ENCODE results near the gene PRSS16.

The PRSS16 gene

DNA sequence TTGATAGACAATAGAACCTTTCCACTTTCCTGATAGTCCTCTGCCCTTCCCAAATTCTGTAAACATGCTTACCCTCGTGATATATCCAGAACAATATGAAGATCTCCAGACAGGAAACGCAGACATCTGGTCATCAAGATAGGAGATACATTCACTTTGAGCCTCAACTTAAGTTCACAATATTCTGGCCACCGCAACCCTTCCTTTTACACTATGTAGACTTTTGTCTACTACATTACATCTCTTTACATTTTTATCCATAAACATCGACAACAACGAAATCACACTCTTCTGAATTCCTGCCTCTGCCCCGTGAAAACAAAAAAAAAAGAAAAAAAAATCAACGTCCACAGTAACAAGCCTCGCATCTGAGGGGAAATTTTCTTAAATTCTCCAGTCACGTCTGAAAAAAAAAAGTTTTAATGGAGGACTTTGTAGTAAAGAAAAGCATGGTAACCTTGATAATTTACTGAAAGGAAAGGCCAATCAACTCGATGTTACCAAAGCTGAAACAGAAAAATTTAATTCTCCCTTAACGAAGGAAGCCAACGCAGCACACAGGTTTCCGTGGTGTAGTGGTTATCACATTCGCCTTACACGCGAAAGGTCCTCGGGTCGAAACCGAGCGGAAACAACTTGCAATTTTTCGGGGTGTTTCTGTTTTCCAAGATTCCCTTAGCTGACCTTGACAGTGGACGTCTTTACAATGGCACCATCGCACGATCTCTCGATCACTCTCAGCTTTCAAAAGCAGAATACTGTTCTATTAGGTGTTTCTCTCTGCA is 42.8 kb downstream of the PRSS16 start:
- TF ChIP-seq, protein P1, sequence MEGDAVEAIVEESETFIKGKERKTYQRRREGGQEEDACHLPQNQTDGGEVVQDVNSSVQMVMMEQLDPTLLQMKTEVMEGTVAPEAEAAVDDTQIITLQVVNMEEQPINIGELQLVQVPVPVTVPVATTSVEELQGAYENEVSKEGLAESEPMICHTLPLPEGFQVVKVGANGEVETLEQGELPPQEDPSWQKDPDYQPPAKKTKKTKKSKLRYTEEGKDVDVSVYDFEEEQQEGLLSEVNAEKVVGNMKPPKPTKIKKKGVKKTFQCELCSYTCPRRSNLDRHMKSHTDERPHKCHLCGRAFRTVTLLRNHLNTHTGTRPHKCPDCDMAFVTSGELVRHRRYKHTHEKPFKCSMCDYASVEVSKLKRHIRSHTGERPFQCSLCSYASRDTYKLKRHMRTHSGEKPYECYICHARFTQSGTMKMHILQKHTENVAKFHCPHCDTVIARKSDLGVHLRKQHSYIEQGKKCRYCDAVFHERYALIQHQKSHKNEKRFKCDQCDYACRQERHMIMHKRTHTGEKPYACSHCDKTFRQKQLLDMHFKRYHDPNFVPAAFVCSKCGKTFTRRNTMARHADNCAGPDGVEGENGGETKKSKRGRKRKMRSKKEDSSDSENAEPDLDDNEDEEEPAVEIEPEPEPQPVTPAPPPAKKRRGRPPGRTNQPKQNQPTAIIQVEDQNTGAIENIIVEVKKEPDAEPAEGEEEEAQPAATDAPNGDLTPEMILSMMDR (IDR thresholded peaks at IDR 0.05; ENCODE audit: low read depth, low read length), result no peak
- Histone ChIP-seq H3K4me3 (ENCODE audit: low read depth, low read length) (no peak overlapping the region), H3K36me3 (no peaks in the 10 kb centered on the region), H3K9me3 (ENCODE audit: severe bottlenecking) (peaks cover 65% of the 10 kb centered on the region), H3K27me3 (ENCODE audit: insufficient read depth, low read depth, severe bottlenecking) (peaks cover 97% of the 10 kb centered on the region), H3K27ac (no peak overlapping the region)
- DNase-seq, result no peak

DNA sequence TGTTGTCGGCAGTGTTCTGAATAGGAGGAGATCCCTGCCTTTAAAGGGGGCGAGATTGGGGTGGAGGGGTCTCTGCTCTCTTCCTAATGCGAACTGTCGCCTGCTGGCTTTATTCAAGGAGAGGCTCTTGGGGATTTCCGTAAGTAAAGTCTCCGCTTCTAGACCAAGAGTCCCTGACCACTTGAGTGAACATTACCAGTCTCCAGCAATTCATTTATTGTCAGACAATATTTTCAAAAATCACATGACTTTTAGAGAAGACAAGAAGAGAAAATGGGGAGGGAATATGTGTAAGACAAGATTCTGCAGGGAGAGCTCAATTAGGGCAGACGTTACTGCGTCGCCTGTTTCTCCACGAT is 43.3 kb downstream of the PRSS16 start:
- TF ChIP-seq, protein P1 (IDR thresholded peaks at IDR 0.05; ENCODE audit: low read depth, low read length), result no peak
- Histone ChIP-seq H3K27me3 (ENCODE audit: insufficient read depth, low read depth, severe bottlenecking) (peaks cover 97% of the 10 kb centered on the region), H3K4me3 (ENCODE audit: low read depth, low read length) (no peak overlapping the region), H3K36me3 (no peaks in the 10 kb centered on the region), H3K27ac (no peak overlapping the region), H3K9me3 (ENCODE audit: severe bottlenecking) (peaks cover 67% of the 10 kb centered on the region)
- DNase-seq, result no peak

DNA sequence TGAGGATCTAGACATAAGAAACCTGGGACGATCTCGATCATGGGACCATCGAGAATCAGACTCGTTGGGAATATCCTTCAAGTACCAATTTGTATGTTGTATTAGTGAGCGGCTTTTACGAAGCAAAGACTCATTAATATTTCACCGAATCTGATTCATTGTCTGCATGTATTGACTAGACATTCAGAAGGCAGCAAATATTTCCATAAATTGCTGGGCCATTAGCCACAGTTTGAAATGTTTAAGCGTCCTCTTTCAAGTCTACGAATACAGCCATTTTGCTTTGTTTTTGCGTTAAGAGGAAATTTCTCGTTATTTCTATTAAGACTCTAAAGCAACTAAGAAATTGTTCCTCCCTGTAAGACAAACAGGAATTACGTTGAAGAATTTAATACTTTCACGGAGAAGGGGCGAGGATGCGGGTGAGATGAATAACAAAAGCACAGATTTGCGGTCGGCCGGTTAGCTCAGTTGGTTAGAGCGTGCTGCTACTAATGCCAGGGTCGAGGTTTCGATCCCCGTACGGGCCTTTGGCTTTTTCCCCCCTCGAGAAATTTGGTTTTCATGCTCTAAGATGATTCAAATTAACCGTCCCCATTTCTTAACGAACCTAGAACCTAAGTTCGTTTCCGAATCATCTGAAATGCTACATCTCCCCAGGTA is 46.1 kb downstream of the PRSS16 start:
- DNase-seq, result no peak
- Histone ChIP-seq H3K27ac (no peak overlapping the region), H3K27me3 (ENCODE audit: insufficient read depth, low read depth, severe bottlenecking) (peaks cover 99% of the 10 kb centered on the region), H3K9me3 (ENCODE audit: severe bottlenecking) (peaks cover 70% of the 10 kb centered on the region), H3K4me3 (ENCODE audit: low read depth, low read length) (no peak overlapping the region), H3K36me3 (no peaks in the 10 kb centered on the region)
- TF ChIP-seq, protein P1 (IDR thresholded peaks at IDR 0.05; ENCODE audit: low read depth, low read length), result no peak

DNA sequence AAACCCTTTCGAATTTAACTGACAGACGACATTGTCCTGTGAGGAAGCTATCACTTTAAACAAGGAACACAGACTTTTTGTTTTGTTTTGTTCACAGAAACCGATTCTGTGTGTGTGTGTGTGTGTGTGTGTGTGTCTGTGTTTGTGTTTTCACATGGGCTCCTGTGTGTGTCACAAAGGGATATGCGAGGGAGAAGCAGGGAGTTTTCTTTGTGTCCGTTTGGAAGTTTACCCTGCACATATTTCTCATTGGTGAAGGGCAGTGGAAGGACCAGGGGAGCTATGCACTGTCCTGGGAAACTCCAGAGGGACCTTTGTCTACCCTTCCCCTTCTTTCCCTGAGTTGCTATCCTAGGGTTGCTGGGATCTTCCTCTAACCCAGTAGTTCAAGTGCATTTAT is 46.9 kb downstream of the PRSS16 start:
- H3K9me3 ChIP-seq (ENCODE audit: severe bottlenecking), result peaks cover 66% of the 10 kb centered on the region
- H3K27me3 ChIP-seq (ENCODE audit: insufficient read depth, low read depth, severe bottlenecking), result peaks cover 99% of the 10 kb centered on the region
- TF ChIP-seq, protein P1 (IDR thresholded peaks at IDR 0.05; ENCODE audit: low read depth, low read length), result no peak

DNA sequence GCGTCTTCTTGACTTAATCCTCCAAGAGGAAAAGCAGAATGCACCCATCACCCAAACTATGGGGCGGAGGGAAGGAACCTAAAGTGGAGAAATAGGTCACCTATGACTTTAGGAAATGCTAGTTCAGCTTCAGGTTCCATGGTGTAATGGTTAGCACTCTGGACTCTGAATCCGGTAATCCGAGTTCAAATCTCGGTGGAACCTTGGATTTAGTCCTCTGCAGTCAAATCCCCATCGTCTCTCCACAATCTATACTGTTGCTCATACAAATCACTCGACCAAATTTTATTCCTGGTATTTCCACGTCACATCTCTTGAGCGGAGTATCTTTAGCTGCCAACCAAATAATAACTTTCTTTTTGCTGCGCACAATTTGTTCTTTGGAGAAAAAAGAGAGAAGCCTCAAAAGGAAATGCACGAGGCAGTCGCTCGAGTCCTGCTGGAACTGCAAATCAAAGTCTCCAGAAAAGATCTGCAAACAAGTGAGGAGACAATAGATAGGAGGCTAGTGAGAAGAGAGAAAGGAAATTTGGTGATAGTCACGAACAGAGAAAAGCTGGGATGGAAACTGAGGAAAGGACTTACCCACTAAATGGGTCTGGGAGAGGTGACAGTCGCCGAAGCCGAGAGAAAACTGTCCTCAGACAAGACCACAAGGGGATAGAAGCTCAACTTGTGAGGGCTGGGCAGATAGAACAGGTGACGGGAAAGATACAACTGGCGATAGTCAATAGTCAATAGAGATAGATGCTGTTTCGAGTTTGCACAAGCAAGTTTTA is 48.0 kb downstream of the PRSS16 start:
- H3K36me3 ChIP-seq, result no peaks in the 10 kb centered on the region
- H3K27ac ChIP-seq, result no peak overlapping the region
- TF ChIP-seq, protein P1 (IDR thresholded peaks at IDR 0.05; ENCODE audit: low read depth, low read length), result no peak
- H3K27me3 ChIP-seq (ENCODE audit: insufficient read depth, low read depth, severe bottlenecking), result peaks cover 99% of the 10 kb centered on the region
- no peak overlapping the region for H3K4me3 ChIP-seq (ENCODE audit: low read depth, low read length)
- no peak for DNase-seq
- H3K9me3 ChIP-seq (ENCODE audit: severe bottlenecking), result peaks cover 63% of the 10 kb centered on the region

More for the DNA sequence above, 46.9 kb downstream of the PRSS16 start:
- Histone ChIP-seq H3K4me3 (ENCODE audit: low read depth, low read length) (no peak overlapping the region), H3K36me3 (no peaks in the 10 kb centered on the region), H3K27ac (no peak overlapping the region)
- no peak for DNase-seq

Data from WERI-Rb-1 (cell line).